ENCODE data around the gene C2orf68.
"Not testable (repeated sequence)": the region's sequence is repeated elsewhere in the genome, so short reads cannot be mapped to it uniquely, and the experiment has no call there.

Gene C2orf68

GRCh38 chr2:85560812-85561279 is 51.0 kb downstream of the C2orf68 start:
- peaks cover 11% of the 10 kb centered on the region for H3K4me1 ChIP-seq (ENCODE audit: control insufficient read depth, insufficient read depth, low read length, poor library complexity, severe bottlenecking)
- no peaks in the 10 kb centered on the region for H3K9me3 ChIP-seq (ENCODE audit: control insufficient read depth, low read length)
- peaks cover 34% of the 10 kb centered on the region for H3K36me3 ChIP-seq (ENCODE audit: control insufficient read depth, insufficient read depth, low read length)
- WGBS, 2 experiments (ENCODE audit: insufficient coverage in 2 of 2) = 0 to 7% methylated on average over 4 to 9 of the region's 14 CpGs
- H3K27ac ChIP-seq (ENCODE audit: low read depth, low read length, severe bottlenecking) = no peak overlapping the region
- peak overlapping the region; percentile 73 for H3K4me3 ChIP-seq (ENCODE audit: extremely low read depth, insufficient read depth, low read length, poor library complexity, severe bottlenecking)

GRCh38 chr2:85560403-85560726 is 51.5 kb downstream of the C2orf68 start:
- Histone ChIP-seq H3K36me3 (ENCODE audit: control insufficient read depth, insufficient read depth, low read length) (peaks cover 39% of the 10 kb centered on the region), H3K4me3 (ENCODE audit: extremely low read depth, insufficient read depth, low read length, poor library complexity, severe bottlenecking) (peak overlapping the region; percentile 73), H3K4me1 (ENCODE audit: control insufficient read depth, insufficient read depth, low read length, poor library complexity, severe bottlenecking) (peaks cover 11% of the 10 kb centered on the region)
- 82 to 86% methylated on average over 11 of the region's 12 CpGs for WGBS, 2 experiments (ENCODE audit: insufficient coverage in 2 of 2)
- not testable (repeated sequence) for H3K27ac ChIP-seq (ENCODE audit: low read depth, low read length, severe bottlenecking); H3K9me3 ChIP-seq (ENCODE audit: control insufficient read depth, low read length)

DNA sequence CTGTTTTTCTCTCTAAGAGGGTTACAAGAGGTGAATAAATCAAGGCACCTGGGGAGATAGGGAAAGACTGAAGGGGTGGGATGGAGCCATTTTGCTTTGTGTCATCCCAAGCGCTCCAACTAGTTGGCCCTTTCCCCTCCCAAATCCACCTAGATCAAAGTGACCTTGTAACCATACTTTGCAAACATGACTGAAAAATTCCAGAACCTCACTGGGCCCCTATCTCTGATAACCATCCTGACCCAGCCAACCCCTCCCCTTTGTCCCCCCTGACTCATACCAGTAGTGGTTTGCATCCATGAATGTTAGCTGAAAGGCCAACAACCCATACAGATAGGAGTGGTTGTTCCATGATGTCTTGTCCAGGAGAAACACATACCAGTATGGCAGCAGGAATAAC is 53.7 kb downstream of the C2orf68 start:
- H3K36me3 ChIP-seq (ENCODE audit: control insufficient read depth, insufficient read depth, low read length) = peaks cover 60% of the 10 kb centered on the region
- peaks cover 11% of the 10 kb centered on the region for H3K4me1 ChIP-seq (ENCODE audit: control insufficient read depth, insufficient read depth, low read length, poor library complexity, severe bottlenecking)
- no peak overlapping the region for H3K27ac ChIP-seq (ENCODE audit: low read depth, low read length, severe bottlenecking)
- 100% methylated on average over 1 of the region's 1 CpG; no CpG with 5 or more reads in 1 of the 2 experiments for WGBS, 2 experiments (ENCODE audit: insufficient coverage in 2 of 2)
- H3K4me3 ChIP-seq (ENCODE audit: extremely low read depth, insufficient read depth, low read length, poor library complexity, severe bottlenecking) = no peak overlapping the region
- no peaks in the 10 kb centered on the region for H3K9me3 ChIP-seq (ENCODE audit: control insufficient read depth, low read length)

DNA sequence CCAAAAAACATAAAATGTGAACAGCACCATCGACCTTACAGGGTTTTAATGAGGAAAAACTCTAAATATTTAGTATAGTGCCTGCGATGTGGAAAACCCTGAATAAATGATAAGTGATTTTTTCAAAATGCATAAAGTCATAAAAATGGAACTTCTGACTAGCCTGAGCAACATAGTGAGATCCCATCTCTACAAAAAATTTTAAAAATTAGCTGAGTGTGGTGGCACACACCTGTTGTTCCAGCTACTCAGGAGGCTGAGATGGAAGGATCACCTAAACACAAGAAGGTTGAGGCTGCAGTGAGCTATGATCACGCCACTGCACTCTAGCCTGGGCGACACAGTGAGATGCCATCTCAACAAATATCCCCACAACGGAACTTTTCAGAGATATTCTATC is 54.7 kb downstream of the C2orf68 start:
- H3K4me1 ChIP-seq (ENCODE audit: control insufficient read depth, insufficient read depth, low read length, poor library complexity, severe bottlenecking) = peaks cover 11% of the 10 kb centered on the region
- no peak overlapping the region for H3K4me3 ChIP-seq (ENCODE audit: extremely low read depth, insufficient read depth, low read length, poor library complexity, severe bottlenecking)
- no peaks in the 10 kb centered on the region for H3K9me3 ChIP-seq (ENCODE audit: control insufficient read depth, low read length)
- no peak overlapping the region for H3K27ac ChIP-seq (ENCODE audit: low read depth, low read length, severe bottlenecking)
- 90 to 100% methylated on average over 2 to 3 of the region's 5 CpGs for WGBS, 2 experiments (ENCODE audit: insufficient coverage in 2 of 2)
- peaks cover 70% of the 10 kb centered on the region for H3K36me3 ChIP-seq (ENCODE audit: control insufficient read depth, insufficient read depth, low read length)
